Esophagus (tissue), 2 donors: ENCODE data around the gene CTCFL. TPM values are rescaled to one million over a fixed set of nuclear protein-coding genes. Genes with fewer than 3 reads are reported as not detected.
A peak's percentile ranks its signal among the peaks of the same experiment; 100 is the strongest.
"Not testable (repeated sequence)": the region's sequence is repeated elsewhere in the genome, so short reads cannot be mapped to it uniquely, and the experiment has no call there.

Experiments
- H3K27ac ChIP-seq, 2 donors: one replicate each; pipeline ENCODE4 v1.5.1; 2013; ENCODE audit warnings: low read depth in 2 of 2, mild to moderate bottlenecking in 2 of 2, inconsistent platforms in 1 of 2, low read length in 1 of 2, moderate library complexity in 1 of 2
- H3K27me3 ChIP-seq, 2 donors: one replicate each; pipeline ENCODE4 v1.6.1; 2013; ENCODE audit warnings: low read length in 2 of 2, control low read depth in 1 of 2, mild to moderate bottlenecking in 1 of 2; ENCODE audit not compliant: insufficient read depth in 2 of 2, control insufficient read depth in 1 of 2
- H3K36me3 ChIP-seq, 2 donors: one replicate each; pipeline ENCODE4 v1.6.1; 2013; ENCODE audit warnings: low read length in 1 of 2; ENCODE audit not compliant: control insufficient read depth in 2 of 2, insufficient read depth in 2 of 2
- H3K4me1 ChIP-seq, 2 donors: one replicate each; pipeline ENCODE4 v1.6.1; 2013; ENCODE audit warnings: low read length in 1 of 2; ENCODE audit not compliant: control insufficient read depth in 2 of 2, insufficient read depth in 2 of 2
- H3K4me3 ChIP-seq, 2 donors: one replicate each; pipeline ENCODE4 v1.5.1; 2013; ENCODE audit warnings: low read length in 2 of 2, mild to moderate bottlenecking in 2 of 2, low read depth in 1 of 2, moderate library complexity in 1 of 2
- H3K9me3 ChIP-seq, 2 donors: one replicate each; pipeline ENCODE4 v1.6.1; 2013; ENCODE audit warnings: mild to moderate bottlenecking in 2 of 2, low read depth in 1 of 2, low read length in 1 of 2, moderate library complexity in 1 of 2; ENCODE audit not compliant: control insufficient read depth in 2 of 2, insufficient read depth in 1 of 2
- WGBS, 2 donors: extraction: QIAGEN DNeasy Blood & Tissue Kit; methylation state at CpG; one replicate each; pipeline ENCODE4 v1.1.7; 2013; 5-methylcytosine and 5-hydroxymethylcytosine counted together
- polyA plus RNA-seq, 2 donors: library from polyadenylated mRNA; stranded (reverse); fragments of 200-250 nt; gene quantifications; one replicate each; pipeline ENCODE4 v1.2.3, GENCODE V29; 2013
- donor health status: healthy with polysubstance abuse.
- donor health status: Bipolar disorder and iron deficiency.

CTCFL gene
- polyA plus RNA-seq, 2 donors, result not detected

DNA sequence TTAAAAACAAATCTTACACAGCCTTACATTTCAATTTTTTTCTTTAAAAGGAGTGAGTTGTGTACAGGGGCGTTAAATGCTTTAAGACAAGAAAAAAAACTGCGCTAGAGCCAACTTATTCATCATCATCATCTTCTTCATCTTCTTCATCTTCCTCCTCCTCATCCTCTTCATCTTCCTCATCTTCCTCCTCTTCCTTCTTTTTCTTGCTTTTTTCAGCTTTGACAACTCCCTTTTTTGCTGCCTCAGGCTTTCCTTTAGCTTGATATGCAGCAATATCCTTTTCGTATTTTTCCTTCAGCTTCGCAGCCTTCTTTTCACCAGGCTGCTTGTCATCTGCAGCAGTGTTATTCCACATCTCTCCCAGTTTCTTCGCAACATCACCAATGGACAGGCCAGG, 36.7 kb downstream of the CTCFL start:
- 92 to 95% methylated on average over 5 of the region's 5 CpGs for WGBS, 2 donors
- H3K36me3 ChIP-seq, H3K27ac ChIP-seq, H3K9me3 ChIP-seq, H3K4me3 ChIP-seq, H3K4me1 ChIP-seq, H3K27me3 ChIP-seq: not testable (repeated sequence)

- Histone ChIP-seq H3K4me1 (no peaks in the 10 kb centered on the region), H3K36me3 (no peaks in the 10 kb centered on the region), H3K27me3 (no peaks in the 10 kb centered on the region), H3K9me3 (peaks cover 0 to 2% of the 10 kb centered on the region in 2 donors), H3K27ac (no peak overlapping the region), H3K4me3 (no peak overlapping the region)
- whole genome bisulfite sequencing, 2 donors, result 88 to 94% methylated on average over 1 of the region's 1 CpG
These were observed 39.2 kb downstream of the CTCFL start for GRCh38 chr20:57485770-57486169.

- Histone ChIP-seq H3K27me3 (no peaks in the 10 kb centered on the region), H3K27ac (no peak overlapping the region), H3K4me3 (no peak overlapping the region), H3K9me3 (peaks cover 0 to 2% of the 10 kb centered on the region in 2 donors), H3K4me1 (no peaks in the 10 kb centered on the region), H3K36me3 (no peaks in the 10 kb centered on the region)
- 84 to 85% methylated on average over 8 of the region's 8 CpGs for WGBS, 2 donors
These were observed 40.2 kb downstream of the CTCFL start for GRCh38 chr20:57484772-57485171.

GRCh38 chr20:57483287-57484050, 41.5 kb downstream of the CTCFL start:
- 84 to 89% methylated on average over 19 of the region's 19 CpGs for WGBS, 2 donors
- Histone ChIP-seq H3K36me3 (no peaks in the 10 kb centered on the region), H3K4me1 (no peaks in the 10 kb centered on the region), H3K4me3 (no peak overlapping the region), H3K9me3 (peaks cover 0 to 2% of the 10 kb centered on the region in 2 donors), H3K27me3 (no peaks in the 10 kb centered on the region), H3K27ac (no peak overlapping the region)

- H3K27ac ChIP-seq, result no peak overlapping the region
- H3K4me3 ChIP-seq, result no peak overlapping the region
- no peaks in the 10 kb centered on the region for H3K4me1 ChIP-seq
- no peaks in the 10 kb centered on the region for H3K36me3 ChIP-seq
- WGBS, 2 donors, result 91 to 93% methylated on average over 6 of the region's 6 CpGs
- H3K9me3 ChIP-seq, result peaks cover 0 to 2% of the 10 kb centered on the region in 2 donors
- no peaks in the 10 kb centered on the region for H3K27me3 ChIP-seq
These were observed 42.1 kb downstream of the CTCFL start for GRCh38 chr20:57482796-57483195.

- Histone ChIP-seq H3K4me3 (no peak overlapping the region), H3K27me3 (no peaks in the 10 kb centered on the region), H3K36me3 (no peaks in the 10 kb centered on the region), H3K9me3 (peaks cover 0 to 2% of the 10 kb centered on the region in 2 donors), H3K4me1 (no peaks in the 10 kb centered on the region), H3K27ac (no peak overlapping the region)
- WGBS, 2 donors, result 74 to 78% methylated on average over 11 of the region's 11 CpGs
These were observed 42.8 kb downstream of the CTCFL start for GRCh38 chr20:57482148-57482547.

DNA sequence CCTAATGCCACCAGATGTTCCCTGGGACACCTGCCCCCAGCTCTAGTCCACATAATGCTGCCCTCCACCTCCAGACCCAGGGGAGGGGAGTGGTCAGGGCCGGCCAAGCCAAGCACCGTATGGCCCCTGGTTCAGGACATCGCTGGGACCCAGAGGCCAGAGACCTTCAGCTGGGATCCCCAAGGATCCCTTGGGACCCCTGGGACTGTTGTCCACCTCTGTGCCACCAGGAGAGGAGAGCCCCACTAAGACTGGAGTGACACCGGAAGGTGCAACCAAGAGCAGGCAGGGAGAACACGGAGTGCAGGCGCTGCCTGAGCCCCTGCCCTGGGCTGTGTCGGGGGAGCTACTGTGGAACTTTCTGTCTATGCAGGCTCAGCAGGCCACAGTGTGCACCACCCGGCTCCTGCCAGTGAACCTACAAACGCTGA, 43.6 kb downstream of the CTCFL start:
- Histone ChIP-seq H3K4me1 (no peaks in the 10 kb centered on the region), H3K9me3 (peaks cover 0 to 2% of the 10 kb centered on the region in 2 donors), H3K36me3 (no peaks in the 10 kb centered on the region), H3K27ac (peak overlapping the region in 1 of 2 donors; percentile 57), H3K27me3 (no peaks in the 10 kb centered on the region), H3K4me3 (no peak overlapping the region)
- 63 to 67% methylated on average over 9 of the region's 9 CpGs for WGBS, 2 donors

- H3K4me3 ChIP-seq, result no peak overlapping the region
- peak overlapping the region in 1 of 2 donors; percentile 54 for H3K27ac ChIP-seq
- H3K36me3 ChIP-seq, result no peaks in the 10 kb centered on the region
- no peaks in the 10 kb centered on the region for H3K4me1 ChIP-seq
- no peaks in the 10 kb centered on the region for H3K27me3 ChIP-seq
- WGBS, 2 donors, result 58 to 60% methylated on average over 17 of the region's 17 CpGs
- H3K9me3 ChIP-seq, result peaks cover 0 to 2% of the 10 kb centered on the region in 2 donors
These were observed 44.3 kb downstream of the CTCFL start for GRCh38 chr20:57480444-57481160.

DNA sequence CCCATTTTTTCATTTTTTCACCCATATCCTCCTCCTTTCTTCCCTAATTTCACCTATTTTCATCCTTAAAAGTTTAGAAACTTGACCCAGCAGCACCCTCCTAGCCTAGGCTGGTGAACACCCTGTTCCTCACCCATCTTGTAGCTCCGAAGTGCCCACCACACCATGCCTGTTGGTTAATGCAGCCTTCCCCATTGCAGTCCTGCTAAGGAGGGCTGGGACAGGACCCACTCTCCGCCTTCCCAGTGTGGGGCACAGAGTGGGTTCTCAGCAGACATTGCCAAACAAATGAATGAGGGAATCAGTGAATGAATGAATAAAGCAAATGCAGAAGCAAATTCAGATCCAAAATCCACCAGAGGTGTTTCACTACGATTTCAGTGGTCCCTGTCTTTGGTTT, 45.7 kb downstream of the CTCFL start:
- Histone ChIP-seq H3K4me1 (no peaks in the 10 kb centered on the region), H3K4me3 (no peak overlapping the region), H3K36me3 (no peaks in the 10 kb centered on the region), H3K27me3 (no peaks in the 10 kb centered on the region), H3K9me3 (peaks cover 0 to 2% of the 10 kb centered on the region in 2 donors), H3K27ac (no peak overlapping the region)
- 87 to 91% methylated on average over 3 of the region's 3 CpGs for WGBS, 2 donors
